ENCODE data around the gene SPTBN4. TPM values are rescaled to one million over a fixed set of nuclear protein-coding genes. Genes with fewer than 3 reads are reported as not detected.

SPTBN4 gene
- total and polyA plus RNA-seq, 9 donors: 2.2 to 11.6 (median 6.2) TPM

DNA sequence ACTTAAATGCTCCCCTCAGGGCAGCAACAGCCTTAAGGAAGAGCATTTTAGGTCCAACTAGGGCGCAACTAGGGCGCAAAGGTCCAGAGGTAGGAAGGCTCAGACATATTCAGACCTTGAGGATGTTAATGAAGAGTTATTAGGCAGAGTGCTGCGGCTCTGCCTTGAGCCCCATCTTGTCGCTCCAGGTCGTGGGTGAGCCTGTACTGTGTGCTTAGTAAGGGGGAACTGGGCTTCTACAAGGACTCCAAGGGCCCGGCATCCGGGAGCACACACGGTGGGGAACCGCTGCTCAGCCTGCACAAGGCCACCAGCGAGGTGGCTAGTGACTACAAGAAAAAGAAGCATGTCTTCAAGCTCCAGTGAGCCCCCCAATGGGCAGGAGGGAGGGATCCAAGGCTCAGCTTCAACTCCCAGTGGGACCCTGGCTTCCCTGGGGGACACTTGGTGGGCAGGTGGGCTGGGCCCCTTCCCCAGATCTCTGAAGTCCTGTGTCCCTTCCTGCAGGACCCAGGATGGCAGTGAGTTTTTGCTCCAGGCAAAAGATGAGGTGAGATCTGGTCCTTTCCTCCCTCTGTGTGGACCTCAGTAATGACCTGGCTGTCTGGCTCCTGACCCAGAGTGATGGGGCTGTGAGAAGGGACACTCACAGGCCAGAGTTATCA, 105.2 kb downstream of the SPTBN4 start:
- 78 to 85% (median 85%) methylated on average over 10 of the region's 10 CpGs for WGBS, 3 donors
- intact Hi-C loops (cut with DNase I): loop anchor here in 1 of 4 donors (10.0 kb wide), 1 partner anchor 107 kb away; the partner anchor contains the start of genes BLVRB and SPTBN4
- no peak overlapping the region for H3K27ac ChIP-seq

DNA sequence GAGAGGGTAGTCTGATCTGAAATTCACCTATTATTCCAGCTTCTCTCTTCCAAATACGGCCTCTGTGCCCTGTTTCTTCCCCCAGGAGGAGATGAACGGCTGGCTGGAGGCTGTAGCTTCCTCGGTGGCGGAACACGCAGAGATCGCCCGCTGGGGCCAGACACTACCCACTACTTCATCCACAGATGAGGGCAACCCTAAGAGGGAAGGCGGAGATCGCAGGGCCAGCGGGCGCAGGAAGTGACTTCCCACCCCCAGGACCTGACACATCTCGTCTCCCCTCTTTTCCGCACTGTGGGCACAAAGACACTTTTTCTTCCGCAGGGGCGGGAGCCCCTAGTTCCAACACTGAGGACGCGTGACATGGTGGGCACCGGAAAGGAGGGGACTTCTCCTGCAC, 108.5 kb downstream of the SPTBN4 start:
- no peaks in the 10 kb centered on the region for H3K36me3 ChIP-seq
- no peaks in the 10 kb centered on the region for H3K9me3 ChIP-seq
- H3K4me3 ChIP-seq: no peak overlapping the region
- no peaks in the 10 kb centered on the region for H3K27me3 ChIP-seq
- TF ChIP-seq, protein P1, sequence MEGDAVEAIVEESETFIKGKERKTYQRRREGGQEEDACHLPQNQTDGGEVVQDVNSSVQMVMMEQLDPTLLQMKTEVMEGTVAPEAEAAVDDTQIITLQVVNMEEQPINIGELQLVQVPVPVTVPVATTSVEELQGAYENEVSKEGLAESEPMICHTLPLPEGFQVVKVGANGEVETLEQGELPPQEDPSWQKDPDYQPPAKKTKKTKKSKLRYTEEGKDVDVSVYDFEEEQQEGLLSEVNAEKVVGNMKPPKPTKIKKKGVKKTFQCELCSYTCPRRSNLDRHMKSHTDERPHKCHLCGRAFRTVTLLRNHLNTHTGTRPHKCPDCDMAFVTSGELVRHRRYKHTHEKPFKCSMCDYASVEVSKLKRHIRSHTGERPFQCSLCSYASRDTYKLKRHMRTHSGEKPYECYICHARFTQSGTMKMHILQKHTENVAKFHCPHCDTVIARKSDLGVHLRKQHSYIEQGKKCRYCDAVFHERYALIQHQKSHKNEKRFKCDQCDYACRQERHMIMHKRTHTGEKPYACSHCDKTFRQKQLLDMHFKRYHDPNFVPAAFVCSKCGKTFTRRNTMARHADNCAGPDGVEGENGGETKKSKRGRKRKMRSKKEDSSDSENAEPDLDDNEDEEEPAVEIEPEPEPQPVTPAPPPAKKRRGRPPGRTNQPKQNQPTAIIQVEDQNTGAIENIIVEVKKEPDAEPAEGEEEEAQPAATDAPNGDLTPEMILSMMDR (IDR thresholded peaks at IDR 0.05): no peak
- TF ChIP-seq EP300 (IDR thresholded peaks at IDR 0.05) (no peak), POLR2A (IDR thresholded peaks at IDR 0.05) (no peak)
- intact Hi-C loops (cut with DNase I): loop anchor here in 1 of 4 donors (10.0 kb wide), 1 partner anchor 111 kb away; the partner anchor contains the start of genes BLVRB and SPTBN4
- no peak for DNase-seq
- WGBS, 3 donors: 78 to 85% (median 82%) methylated on average over 18 of the region's 18 CpGs
- H3K4me1 ChIP-seq (ENCODE audit: insufficient read depth): peaks cover under 1% of the 10 kb centered on the region
- H3K27ac ChIP-seq: no peak overlapping the region

More for the DNA sequence above, 105.2 kb downstream of the SPTBN4 start:
- Histone ChIP-seq H3K4me1 (ENCODE audit: insufficient read depth) (peaks cover 4% of the 10 kb centered on the region), H3K4me3 (no peak overlapping the region), H3K27me3 (no peaks in the 10 kb centered on the region), H3K36me3 (no peaks in the 10 kb centered on the region), H3K9me3 (no peaks in the 10 kb centered on the region)
- TF ChIP-seq, protein P1 (IDR thresholded peaks at IDR 0.05): no peak
- TF ChIP-seq POLR2A (IDR thresholded peaks at IDR 0.05): no peak
- TF ChIP-seq EP300 (IDR thresholded peaks at IDR 0.05): no peak
- DNase-seq: no peak

- no peak overlapping the region for H3K27ac ChIP-seq
- intact Hi-C loops (cut with DNase I): loop anchor here in 1 of 4 donors (10.0 kb wide), 1 partner anchor 111 kb away; the partner anchor contains the start of genes BLVRB and SPTBN4
Measured at GRCh38 chr19:40576151-40576584, 109.4 kb downstream of the SPTBN4 start.

DNA sequence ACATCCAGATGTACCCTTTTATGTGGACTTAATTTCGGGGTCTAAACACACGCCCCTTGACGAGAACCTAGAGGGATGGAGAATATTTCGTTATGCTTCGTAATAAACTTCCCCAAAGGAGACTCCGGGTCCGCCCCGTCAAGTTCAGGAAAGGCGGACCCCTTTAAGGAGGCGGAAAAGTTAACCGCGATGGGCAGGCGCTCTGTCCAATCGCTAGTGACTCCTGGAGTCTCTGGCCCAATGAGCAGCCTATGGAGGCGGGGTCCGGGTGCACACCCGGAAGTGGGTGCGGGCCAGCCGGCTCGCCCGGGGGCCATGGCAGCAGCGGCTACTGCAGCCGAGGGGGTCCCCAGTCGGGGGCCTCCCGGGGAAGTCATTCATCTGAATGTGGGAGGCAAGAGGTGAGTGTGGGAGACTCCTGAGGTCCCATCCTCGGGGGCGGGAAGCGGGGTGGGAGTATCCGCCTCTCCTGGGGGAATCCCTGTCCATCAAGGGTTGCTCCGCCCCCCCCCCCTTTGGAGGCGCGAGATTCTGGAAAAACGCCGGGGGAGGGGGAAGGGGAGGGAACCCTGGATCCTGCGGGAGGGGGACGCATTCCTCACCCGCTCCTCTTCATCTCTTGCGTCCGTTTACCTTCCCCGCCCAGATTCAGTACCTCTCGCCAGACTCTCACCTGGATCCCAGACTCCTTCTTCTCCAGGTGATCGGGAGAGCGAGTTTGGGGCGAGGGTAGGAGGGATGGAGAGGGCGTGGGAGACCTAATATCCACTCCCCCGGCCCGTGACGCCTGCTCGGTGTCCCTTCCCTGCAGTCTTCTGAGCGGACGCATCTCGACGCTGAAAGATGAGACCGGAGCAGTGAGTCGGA, 110.0 kb downstream of the SPTBN4 start, which contains the start of gene SHKBP1:
Gene SHKBP1 (plus strand): TSS at position 289 of the 867 bp plus-strand sequence. CDS start 27 bp downstream, at position 316.
- H3K36me3 ChIP-seq: no peaks in the 10 kb centered on the region
- no peak for TF ChIP-seq POLR2A (IDR thresholded peaks at IDR 0.05)
- TF ChIP-seq, protein P1 (IDR thresholded peaks at IDR 0.05): no peak
- no peak for TF ChIP-seq EP300 (IDR thresholded peaks at IDR 0.05)
- DNase-seq: peak; percentile 94 to 98 (median 96)
- no peaks in the 10 kb centered on the region for H3K9me3 ChIP-seq
- no peak within 1 kb of the TSS for H3K27ac ChIP-seq
- peak within 1 kb of the TSS; percentile 63 for H3K4me3 ChIP-seq
- 1 to 2% (median 1%) methylated on average over 54 to 55 of the region's 55 CpGs for WGBS, 3 donors
- H3K27me3 ChIP-seq: no peaks in the 10 kb centered on the region
- intact Hi-C loops (cut with DNase I): loop anchor here in 1 of 4 donors (10.0 kb wide), 1 partner anchor 112 kb away; the partner anchor contains the start of genes BLVRB and SPTBN4
- H3K4me1 ChIP-seq (ENCODE audit: insufficient read depth): no peaks in the 10 kb centered on the region

More at GRCh38 chr19:40576151-40576584, 109.4 kb downstream of the SPTBN4 start:
- no peaks in the 10 kb centered on the region for H3K36me3 ChIP-seq
- H3K4me1 ChIP-seq (ENCODE audit: insufficient read depth): no peaks in the 10 kb centered on the region
- peak overlapping the region; percentile 63 for H3K4me3 ChIP-seq
- 2 to 6% (median 3%) methylated on average over 22 of the region's 22 CpGs for WGBS, 3 donors
- no peaks in the 10 kb centered on the region for H3K9me3 ChIP-seq
- H3K27me3 ChIP-seq: no peaks in the 10 kb centered on the region
- TF ChIP-seq EP300 (IDR thresholded peaks at IDR 0.05): no peak
- TF ChIP-seq POLR2A (IDR thresholded peaks at IDR 0.05): no peak
- TF ChIP-seq, protein P1 (IDR thresholded peaks at IDR 0.05): no peak
- peak in 1 of 5 donors; percentile 50 for DNase-seq

All from ovary (tissue), 9 donors.